PFSK-1 (cell line): ENCODE measurements around the gene HHAT.

ENCODE experiments used
- POLR2AphosphoS5 ChIP-seq: IDR thresholded peaks from 2 replicates; pipeline ENCODE4 v1.6.1; 2012; ENCODE audit warnings: low read depth, mild to moderate bottlenecking, control low read depth, low read length, moderate library complexity
- TAF1 ChIP-seq: IDR thresholded peaks from 2 replicates; pipeline ENCODE4 v1.6.1; 2012; ENCODE audit warnings: low read length, control low read depth, borderline replicate concordance; ENCODE audit not compliant: insufficient read depth

GRCh38 chr1:210588946-210589345, 260.2 kb downstream of the HHAT start:
- TF ChIP-seq POLR2AphosphoS5 (no peak), TAF1 (no peak)
